ENCODE results near the gene OR1M1.

DNA sequence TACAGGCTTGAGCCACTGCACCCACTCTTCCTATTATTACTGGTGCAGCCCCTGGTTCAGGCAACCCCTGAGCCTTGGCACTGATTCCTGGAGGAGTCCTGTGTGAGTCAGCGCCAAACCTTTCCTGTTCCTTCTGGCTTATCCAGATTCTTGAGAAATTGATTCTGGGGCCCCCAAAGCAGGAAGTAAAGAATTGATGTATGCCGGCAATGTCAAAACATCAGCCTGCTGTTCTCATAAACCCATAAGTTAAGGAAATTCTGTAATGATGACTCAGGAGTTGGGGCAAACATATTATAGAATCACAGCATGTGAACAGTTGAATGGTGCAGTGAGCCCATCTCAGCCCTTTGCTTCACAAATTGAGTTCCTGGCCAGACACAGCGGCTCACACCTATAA lies 41.3 kb downstream of the OR1M1 start:
- TF ChIP-seq, protein P1, sequence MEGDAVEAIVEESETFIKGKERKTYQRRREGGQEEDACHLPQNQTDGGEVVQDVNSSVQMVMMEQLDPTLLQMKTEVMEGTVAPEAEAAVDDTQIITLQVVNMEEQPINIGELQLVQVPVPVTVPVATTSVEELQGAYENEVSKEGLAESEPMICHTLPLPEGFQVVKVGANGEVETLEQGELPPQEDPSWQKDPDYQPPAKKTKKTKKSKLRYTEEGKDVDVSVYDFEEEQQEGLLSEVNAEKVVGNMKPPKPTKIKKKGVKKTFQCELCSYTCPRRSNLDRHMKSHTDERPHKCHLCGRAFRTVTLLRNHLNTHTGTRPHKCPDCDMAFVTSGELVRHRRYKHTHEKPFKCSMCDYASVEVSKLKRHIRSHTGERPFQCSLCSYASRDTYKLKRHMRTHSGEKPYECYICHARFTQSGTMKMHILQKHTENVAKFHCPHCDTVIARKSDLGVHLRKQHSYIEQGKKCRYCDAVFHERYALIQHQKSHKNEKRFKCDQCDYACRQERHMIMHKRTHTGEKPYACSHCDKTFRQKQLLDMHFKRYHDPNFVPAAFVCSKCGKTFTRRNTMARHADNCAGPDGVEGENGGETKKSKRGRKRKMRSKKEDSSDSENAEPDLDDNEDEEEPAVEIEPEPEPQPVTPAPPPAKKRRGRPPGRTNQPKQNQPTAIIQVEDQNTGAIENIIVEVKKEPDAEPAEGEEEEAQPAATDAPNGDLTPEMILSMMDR (IDR thresholded peaks at IDR 0.05), result no peak
- TF ChIP-seq EZH2 (IDR thresholded peaks at IDR 0.05), result no peak

Data from neural progenitor cell (in vitro differentiated cells).